Measurements from ENCODE around the gene TFDP2. TPM values are rescaled to one million over a fixed set of nuclear protein-coding genes. Genes with fewer than 3 reads are reported as not detected.

The TFDP2 gene
- total and polyA plus RNA-seq, 7 experiments from 2014 or later, result 23.7 to 44.7 (median 40.6) TPM

- Histone ChIP-seq H3K27me3 (ENCODE audit: control insufficient read depth in 2 of 2, insufficient read depth in 2 of 2, low read length in 2 of 2) (no peaks in the 10 kb centered on the region), H3K36me3 (ENCODE audit: control insufficient read depth in 2 of 3, insufficient read depth in 3 of 3, low read length in 3 of 3) (peaks cover 0 to 3% (median 0%) of the 10 kb centered on the region in 3 experiments), H3K27ac (ENCODE audit: low read depth, low read length) (no peak overlapping the region), H3K4me3 (ENCODE audit: low read length) (no peak overlapping the region), H3K9me3 (ENCODE audit: control insufficient read depth in 2 of 3, low read length in 3 of 3) (no peaks in the 10 kb centered on the region), H3K4me1 (ENCODE audit: control insufficient read depth in 2 of 2, insufficient read depth in 2 of 2, low read length in 2 of 2) (no peaks in the 10 kb centered on the region)
- no peak overlapping the region for H3K27ac Mint-ChIP-seq
- ChIA-PET CTCF (no interaction called here), POLR2A (no interaction called here)
- no peak for ATAC-seq
- peak overlapping the region in 1 of 10 donors; percentile 37 for H3K4me3 Mint-ChIP-seq
- intact Hi-C loops (cut with micrococcal nuclease), result no loop called here
- peaks cover 0 to 16% (median 5%) of the 10 kb centered on the region in 5 donors for H3K36me3 Mint-ChIP-seq
- H3K4me1 Mint-ChIP-seq, result peaks cover 5 to 32% (median 21%) of the 10 kb centered on the region in 7 donors
- no peak for DNase-seq
- H3K27me3 Mint-ChIP-seq, result no peaks in the 10 kb centered on the region
- peaks cover 0 to 6% (median 0%) of the 10 kb centered on the region in 11 donors for H3K9me3 Mint-ChIP-seq
Observed at GRCh38 chr3:142115867-142116668, 33.3 kb downstream of the TFDP2 start.

GRCh38 chr3:142112601-142113000 is 36.7 kb downstream of the TFDP2 start:
- Histone ChIP-seq H3K9me3 (ENCODE audit: control insufficient read depth in 2 of 3, low read length in 3 of 3) (no peaks in the 10 kb centered on the region), H3K27ac (ENCODE audit: low read depth, low read length) (no peak overlapping the region), H3K27me3 (ENCODE audit: control insufficient read depth in 2 of 2, insufficient read depth in 2 of 2, low read length in 2 of 2) (no peaks in the 10 kb centered on the region), H3K4me3 (ENCODE audit: low read length) (no peak overlapping the region), H3K4me1 (ENCODE audit: control insufficient read depth in 2 of 2, insufficient read depth in 2 of 2, low read length in 2 of 2) (no peaks in the 10 kb centered on the region), H3K36me3 (ENCODE audit: control insufficient read depth in 2 of 3, insufficient read depth in 3 of 3, low read length in 3 of 3) (peaks cover 0 to 3% (median 0%) of the 10 kb centered on the region in 3 experiments)
- no peak for ATAC-seq
- H3K27me3 Mint-ChIP-seq, result no peaks in the 10 kb centered on the region
- intact Hi-C loops (cut with micrococcal nuclease), result no loop called here
- H3K4me3 Mint-ChIP-seq, result no peak overlapping the region
- H3K36me3 Mint-ChIP-seq, result peaks cover 0 to 12% (median 2%) of the 10 kb centered on the region in 5 donors
- peaks cover 0 to 2% (median 0%) of the 10 kb centered on the region in 11 donors for H3K9me3 Mint-ChIP-seq
- no peak for DNase-seq
- CTCF ChIA-PET, result no interaction called here
- POLR2A ChIA-PET, result no interaction called here
- peaks cover 5 to 28% (median 16%) of the 10 kb centered on the region in 7 donors for H3K4me1 Mint-ChIP-seq
- no peak overlapping the region for H3K27ac Mint-ChIP-seq

- intact Hi-C loops (cut with micrococcal nuclease), result no loop called here
- ATAC-seq (no peak), DNase-seq (no peak)
- Mint-ChIP-seq H3K4me1 (peaks cover 2 to 13% (median 7%) of the 10 kb centered on the region in 7 donors), H3K4me3 (no peak overlapping the region), H3K27me3 (peaks cover 0 to 5% (median 0%) of the 10 kb centered on the region in 5 donors), H3K36me3 (peaks cover 0 to 9% (median 2%) of the 10 kb centered on the region in 5 donors), H3K27ac (peak overlapping the region in 1 of 9 donors; percentile 46), H3K9me3 (peaks cover 0 to 1% (median 0%) of the 10 kb centered on the region in 11 donors)
- Histone ChIP-seq H3K36me3 (ENCODE audit: control insufficient read depth in 2 of 3, insufficient read depth in 3 of 3, low read length in 3 of 3) (no peaks in the 10 kb centered on the region), H3K4me1 (ENCODE audit: control insufficient read depth in 2 of 2, insufficient read depth in 2 of 2, low read length in 2 of 2) (no peaks in the 10 kb centered on the region), H3K27me3 (ENCODE audit: control insufficient read depth in 2 of 2, insufficient read depth in 2 of 2, low read length in 2 of 2) (no peaks in the 10 kb centered on the region), H3K4me3 (ENCODE audit: low read length) (no peak overlapping the region), H3K9me3 (ENCODE audit: control insufficient read depth in 2 of 3, low read length in 3 of 3) (no peaks in the 10 kb centered on the region), H3K27ac (ENCODE audit: low read depth, low read length) (no peak overlapping the region)
- ChIA-PET POLR2A (no interaction called here), CTCF (interaction anchor here (0.6 kb wide), 1 partner anchor 19 kb away, joined by 3 read pairs; no protein-coding TSS in a partner anchor)
Observed at GRCh38 chr3:142106548-142106947, 42.8 kb downstream of the TFDP2 start.

- Histone ChIP-seq H3K4me1 (ENCODE audit: control insufficient read depth in 2 of 2, insufficient read depth in 2 of 2, low read length in 2 of 2) (no peaks in the 10 kb centered on the region), H3K27ac (ENCODE audit: low read depth, low read length) (no peak overlapping the region), H3K4me3 (ENCODE audit: low read length) (no peak overlapping the region), H3K9me3 (ENCODE audit: control insufficient read depth in 2 of 3, low read length in 3 of 3) (no peaks in the 10 kb centered on the region), H3K36me3 (ENCODE audit: control insufficient read depth in 2 of 3, insufficient read depth in 3 of 3, low read length in 3 of 3) (no peaks in the 10 kb centered on the region), H3K27me3 (ENCODE audit: control insufficient read depth in 2 of 2, insufficient read depth in 2 of 2, low read length in 2 of 2) (no peaks in the 10 kb centered on the region)
- CTCF ChIA-PET, result interaction anchor here (0.6 kb wide), 1 partner anchor 20 kb away, joined by 3 read pairs; no protein-coding TSS in a partner anchor
- intact Hi-C loops (cut with micrococcal nuclease), result no loop called here
- Mint-ChIP-seq H3K4me3 (no peak overlapping the region), H3K27ac (no peak overlapping the region), H3K4me1 (peaks cover 0 to 9% (median 3%) of the 10 kb centered on the region in 7 donors), H3K36me3 (peaks cover 0 to 9% (median 0%) of the 10 kb centered on the region in 5 donors), H3K27me3 (peaks cover 0 to 5% (median 0%) of the 10 kb centered on the region in 5 donors), H3K9me3 (no peaks in the 10 kb centered on the region)
- no peak for DNase-seq
- no peak for ATAC-seq
- POLR2A ChIA-PET, result no interaction called here
Observed at GRCh38 chr3:142105991-142106390, 43.4 kb downstream of the TFDP2 start.

- no peak for DNase-seq
- no peak overlapping the region for H3K4me3 Mint-ChIP-seq
- no peak overlapping the region for H3K27ac ChIP-seq (ENCODE audit: low read depth, low read length)
- ChIA-PET CTCF (no interaction called here), POLR2A (no interaction called here)
- no peaks in the 10 kb centered on the region for H3K27me3 ChIP-seq (ENCODE audit: control insufficient read depth in 2 of 2, insufficient read depth in 2 of 2, low read length in 2 of 2)
- H3K36me3 ChIP-seq (ENCODE audit: control insufficient read depth in 2 of 3, insufficient read depth in 3 of 3, low read length in 3 of 3), result no peaks in the 10 kb centered on the region
- H3K4me1 ChIP-seq (ENCODE audit: control insufficient read depth in 2 of 2, insufficient read depth in 2 of 2, low read length in 2 of 2), result no peaks in the 10 kb centered on the region
- no peak overlapping the region for H3K4me3 ChIP-seq (ENCODE audit: low read length)
- H3K36me3 Mint-ChIP-seq, result peaks cover 0 to 17% (median 2%) of the 10 kb centered on the region in 5 donors
- no peaks in the 10 kb centered on the region for H3K9me3 ChIP-seq (ENCODE audit: control insufficient read depth in 2 of 3, low read length in 3 of 3)
- intact Hi-C loops (cut with micrococcal nuclease), result no loop called here
- no peak overlapping the region for H3K27ac Mint-ChIP-seq
- ATAC-seq, result no peak
- H3K9me3 Mint-ChIP-seq, result no peaks in the 10 kb centered on the region
- H3K27me3 Mint-ChIP-seq, result peaks cover 0 to 5% (median 0%) of the 10 kb centered on the region in 5 donors
- H3K4me1 Mint-ChIP-seq, result peaks cover 0 to 10% (median 3%) of the 10 kb centered on the region in 7 donors
Observed at GRCh38 chr3:142104763-142105162, 44.6 kb downstream of the TFDP2 start.

DNA sequence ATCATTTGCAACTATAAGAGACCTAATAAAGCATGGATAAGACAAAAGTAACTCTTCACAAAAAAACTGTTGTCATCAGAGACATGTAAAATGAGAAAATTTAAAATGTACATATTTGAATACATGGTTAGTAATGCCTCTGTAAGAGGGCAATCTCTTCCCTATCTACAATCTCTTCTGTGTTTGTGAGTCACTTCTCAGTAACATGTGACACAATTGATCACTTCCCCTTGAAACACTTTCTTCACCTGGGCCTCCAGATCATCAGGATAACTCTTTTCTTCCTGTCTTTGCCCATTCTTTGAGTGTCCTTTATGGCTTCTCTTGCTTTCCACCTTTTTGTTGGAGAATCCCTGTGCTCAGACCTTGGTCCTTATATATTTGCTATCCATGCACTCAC is 50.4 kb downstream of the TFDP2 start:
- ChIA-PET CTCF (no interaction called here), POLR2A (no interaction called here)
- H3K27me3 Mint-ChIP-seq, result no peaks in the 10 kb centered on the region
- Histone ChIP-seq H3K27ac (ENCODE audit: low read depth, low read length) (no peak overlapping the region), H3K4me3 (ENCODE audit: low read length) (no peak overlapping the region), H3K9me3 (ENCODE audit: control insufficient read depth in 2 of 3, low read length in 3 of 3) (no peaks in the 10 kb centered on the region), H3K36me3 (ENCODE audit: control insufficient read depth in 2 of 3, insufficient read depth in 3 of 3, low read length in 3 of 3) (no peaks in the 10 kb centered on the region), H3K4me1 (ENCODE audit: control insufficient read depth in 2 of 2, insufficient read depth in 2 of 2, low read length in 2 of 2) (no peaks in the 10 kb centered on the region), H3K27me3 (ENCODE audit: control insufficient read depth in 2 of 2, insufficient read depth in 2 of 2, low read length in 2 of 2) (no peaks in the 10 kb centered on the region)
- H3K27ac Mint-ChIP-seq, result no peak overlapping the region
- DNase-seq, result no peak
- H3K36me3 Mint-ChIP-seq, result peaks cover 0 to 25% (median 13%) of the 10 kb centered on the region in 5 donors
- H3K9me3 Mint-ChIP-seq, result no peaks in the 10 kb centered on the region
- intact Hi-C loops (cut with micrococcal nuclease), result no loop called here
- no peak for ATAC-seq
- H3K4me1 Mint-ChIP-seq, result peaks cover 0 to 11% (median 4%) of the 10 kb centered on the region in 7 donors
- no peak overlapping the region for H3K4me3 Mint-ChIP-seq
